ENCODE measurements around the gene CPSF6. TPM values are rescaled to one million over a fixed set of nuclear protein-coding genes. Genes with fewer than 3 reads are reported as not detected.

Gene CPSF6
- total RNA-seq, 1 experiment from 2014 or later: 88.4 TPM

DNA sequence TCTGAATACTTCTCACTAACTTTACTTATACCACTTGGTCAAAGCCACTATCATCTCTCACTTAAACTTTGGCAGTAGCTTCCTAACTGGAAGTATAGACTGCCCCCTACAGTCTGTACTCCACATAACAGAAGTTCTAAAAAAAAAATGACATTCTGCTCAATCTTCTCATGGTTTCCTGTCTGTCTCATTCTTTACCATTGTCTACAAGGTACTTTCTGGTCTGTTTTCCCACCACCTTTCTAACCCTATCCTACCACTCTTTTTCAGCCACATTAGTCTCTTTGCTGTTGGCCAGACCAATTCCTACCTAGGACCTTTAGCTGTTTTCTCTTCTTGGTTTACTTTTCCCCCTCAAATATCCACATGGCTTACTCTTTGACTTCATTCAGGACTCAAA, 14.7 kb downstream of the CPSF6 start:
- Histone ChIP-seq H3K4me1 (ENCODE audit: control insufficient read depth in 1 of 2, insufficient read depth in 2 of 2, low read length in 2 of 2) (no peaks in the 10 kb centered on the region), H3K9me3 (ENCODE audit: control insufficient read depth in 1 of 2, insufficient read depth in 1 of 2, low read depth in 1 of 2, low read length in 2 of 2) (no peaks in the 10 kb centered on the region), H3K27ac (ENCODE audit: low read depth, low read length) (no peak overlapping the region), H3K79me2 (ENCODE audit: insufficient read depth, low read length) (peaks cover 100% of the 10 kb centered on the region), H3K36me3 (ENCODE audit: control insufficient read depth in 1 of 2, insufficient read depth in 2 of 2, low read length in 2 of 2) (peaks cover 33 to 39% of the 10 kb centered on the region in 2 experiments), H4K20me1 (ENCODE audit: insufficient read depth) (peaks cover 34% of the 10 kb centered on the region), H3K9ac (ENCODE audit: low read length) (no peak overlapping the region), H3K4me2 (ENCODE audit: low read length) (no peak overlapping the region), H3K4me3 (replicated peaks in 1 of 2; ENCODE audit: low read depth in 1 of 2, low read length in 2 of 2) (no peak overlapping the region), H3K27me3 (ENCODE audit: insufficient read depth, low read length) (no peaks in the 10 kb centered on the region), H3K9me2 (ENCODE audit: insufficient read depth) (no peaks in the 10 kb centered on the region), H2AFZ (ENCODE audit: low read depth, low read length, poor library complexity, severe bottlenecking) (no peak overlapping the region)
- POLR2A ChIA-PET: no interaction called here
- DNase-seq (ENCODE audit: low read depth, low spot score): peak; percentile 33
- no TSS peak for BruUV-seq (replicated peaks)
- intact Hi-C loops (cut with micrococcal nuclease): loop anchor here (2.0 kb wide), 2 partner anchors 97 to 389 kb away; no protein-coding TSS in a partner anchor
- TF ChIP-seq SP1 (IDR thresholded peaks at IDR 0.05; ENCODE audit: low read depth): no peak
- TF ChIP-seq EZH2phosphoT487 (IDR thresholded peaks at IDR 0.05; ENCODE audit: borderline replicate concordance): no peak
- no peak for TF ChIP-seq YY1 (IDR thresholded peaks at IDR 0.05; ENCODE audit: extremely low read depth, insufficient replicate concordance, low read depth, low read length)
- TF ChIP-seq, protein P1, sequence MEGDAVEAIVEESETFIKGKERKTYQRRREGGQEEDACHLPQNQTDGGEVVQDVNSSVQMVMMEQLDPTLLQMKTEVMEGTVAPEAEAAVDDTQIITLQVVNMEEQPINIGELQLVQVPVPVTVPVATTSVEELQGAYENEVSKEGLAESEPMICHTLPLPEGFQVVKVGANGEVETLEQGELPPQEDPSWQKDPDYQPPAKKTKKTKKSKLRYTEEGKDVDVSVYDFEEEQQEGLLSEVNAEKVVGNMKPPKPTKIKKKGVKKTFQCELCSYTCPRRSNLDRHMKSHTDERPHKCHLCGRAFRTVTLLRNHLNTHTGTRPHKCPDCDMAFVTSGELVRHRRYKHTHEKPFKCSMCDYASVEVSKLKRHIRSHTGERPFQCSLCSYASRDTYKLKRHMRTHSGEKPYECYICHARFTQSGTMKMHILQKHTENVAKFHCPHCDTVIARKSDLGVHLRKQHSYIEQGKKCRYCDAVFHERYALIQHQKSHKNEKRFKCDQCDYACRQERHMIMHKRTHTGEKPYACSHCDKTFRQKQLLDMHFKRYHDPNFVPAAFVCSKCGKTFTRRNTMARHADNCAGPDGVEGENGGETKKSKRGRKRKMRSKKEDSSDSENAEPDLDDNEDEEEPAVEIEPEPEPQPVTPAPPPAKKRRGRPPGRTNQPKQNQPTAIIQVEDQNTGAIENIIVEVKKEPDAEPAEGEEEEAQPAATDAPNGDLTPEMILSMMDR (IDR thresholded peaks at IDR 0.05 in 2 of 3, conservative IDR thresholded peaks at IDR 0.05 in 1 of 3; ENCODE audit: borderline replicate concordance in 1 of 3, insufficient read depth in 1 of 3, low read depth in 2 of 3, low read length in 2 of 3): peak; percentile 47 to 71 (median 71); a peak in 5 of 6 replicates
- TF ChIP-seq RAD21 (IDR thresholded peaks at IDR 0.05; ENCODE audit: low read depth): peak; percentile 61
- CTCF ChIA-PET: interaction anchor here (0.6 to 1.8 kb wide), 10 partner anchors 8 to 424 kb away, joined by 3 to 22 read pairs (median 4); partner anchors contain the start of gene CPM
- RAD21 ChIA-PET (ENCODE audit: low non-redundant PET in 1 of 2, low total read pairs in 2 of 2, uncharacterized antibody in 2 of 2, unreplicated experiment in 2 of 2): no interaction called here
- ATAC-seq: peak; percentile 46; the same call in 1 of the 2 replicates

DNA sequence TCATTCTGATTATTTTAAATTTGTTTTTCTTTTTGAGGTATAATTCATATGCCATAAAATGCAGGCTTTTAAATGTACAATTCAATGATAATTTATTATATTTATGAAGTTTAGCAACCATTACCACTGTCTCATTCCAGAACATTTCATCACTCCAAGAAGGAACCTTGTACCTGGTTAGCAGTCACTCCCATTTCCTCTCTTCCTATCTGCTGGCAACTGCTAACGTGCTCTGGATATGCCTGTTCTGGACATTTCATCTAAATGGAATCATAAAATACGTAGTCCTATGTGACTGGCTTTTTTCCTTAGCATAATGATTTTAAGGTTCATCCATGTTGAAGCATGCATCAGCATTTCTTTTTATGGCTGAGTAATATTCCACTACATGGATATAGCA, 15.5 kb downstream of the CPSF6 start:
- no peak overlapping the region for H3K4me2 ChIP-seq (ENCODE audit: low read length)
- ChIA-PET POLR2A (no interaction called here), CTCF (interaction anchor here (0.8 to 1.8 kb wide), 3 partner anchors 10 to 322 kb away, joined by 3 to 22 read pairs (median 6); partner anchors contain the start of gene CPM), RAD21 (ENCODE audit: low non-redundant PET in 1 of 2, low total read pairs in 2 of 2, uncharacterized antibody in 2 of 2, unreplicated experiment in 2 of 2) (no interaction called here)
- no peak overlapping the region for H3K4me3 ChIP-seq (replicated peaks in 1 of 2; ENCODE audit: low read depth in 1 of 2, low read length in 2 of 2)
- ATAC-seq (no peak), DNase-seq (ENCODE audit: low read depth, low spot score) (no peak)
- peaks cover 41 to 47% of the 10 kb centered on the region in 2 experiments for H3K36me3 ChIP-seq (ENCODE audit: control insufficient read depth in 1 of 2, insufficient read depth in 2 of 2, low read length in 2 of 2)
- no peaks in the 10 kb centered on the region for H3K9me3 ChIP-seq (ENCODE audit: control insufficient read depth in 1 of 2, insufficient read depth in 1 of 2, low read depth in 1 of 2, low read length in 2 of 2)
- H4K20me1 ChIP-seq (ENCODE audit: insufficient read depth): peaks cover 28% of the 10 kb centered on the region
- no peak overlapping the region for H3K27ac ChIP-seq (ENCODE audit: low read depth, low read length)
- no peak overlapping the region for H2AFZ ChIP-seq (ENCODE audit: low read depth, low read length, poor library complexity, severe bottlenecking)
- no peak overlapping the region for H3K9ac ChIP-seq (ENCODE audit: low read length)
- no peaks in the 10 kb centered on the region for H3K27me3 ChIP-seq (ENCODE audit: insufficient read depth, low read length)
- no peak for TF ChIP-seq SP1 (IDR thresholded peaks at IDR 0.05; ENCODE audit: low read depth)
- no peak for TF ChIP-seq POLR2A (IDR thresholded peaks at IDR 0.05; ENCODE audit: borderline replicate concordance, extremely low read depth, insufficient read depth, insufficient read length)
- no peaks in the 10 kb centered on the region for H3K9me2 ChIP-seq (ENCODE audit: insufficient read depth)
- H3K4me1 ChIP-seq (ENCODE audit: control insufficient read depth in 1 of 2, insufficient read depth in 2 of 2, low read length in 2 of 2): no peaks in the 10 kb centered on the region
- H3K79me2 ChIP-seq (ENCODE audit: insufficient read depth, low read length): peaks cover 99% of the 10 kb centered on the region
- intact Hi-C loops (cut with micrococcal nuclease): loop anchor here (2.0 kb wide), 2 partner anchors 98 to 390 kb away; no protein-coding TSS in a partner anchor
- no TSS peak for BruUV-seq (replicated peaks)
